ENCODE data around the gene DUSP28.

Gene DUSP28

GRCh38 chr2:240527153-240527750 is 32.9 kb upstream of the DUSP28 start:
- no peak for DNase-seq (ENCODE audit: low spot score)
- TF ChIP-seq CTCF (IDR thresholded peaks at IDR 0.05; ENCODE audit: borderline replicate concordance, control extremely low read depth, extremely low read depth, insufficient read depth, missing control alignments), result no peak
- in situ Hi-C loops (cut with MboI; ENCODE audit: low sequenced_read_pairs, unreplicated experiment), result no loop called here

DNA sequence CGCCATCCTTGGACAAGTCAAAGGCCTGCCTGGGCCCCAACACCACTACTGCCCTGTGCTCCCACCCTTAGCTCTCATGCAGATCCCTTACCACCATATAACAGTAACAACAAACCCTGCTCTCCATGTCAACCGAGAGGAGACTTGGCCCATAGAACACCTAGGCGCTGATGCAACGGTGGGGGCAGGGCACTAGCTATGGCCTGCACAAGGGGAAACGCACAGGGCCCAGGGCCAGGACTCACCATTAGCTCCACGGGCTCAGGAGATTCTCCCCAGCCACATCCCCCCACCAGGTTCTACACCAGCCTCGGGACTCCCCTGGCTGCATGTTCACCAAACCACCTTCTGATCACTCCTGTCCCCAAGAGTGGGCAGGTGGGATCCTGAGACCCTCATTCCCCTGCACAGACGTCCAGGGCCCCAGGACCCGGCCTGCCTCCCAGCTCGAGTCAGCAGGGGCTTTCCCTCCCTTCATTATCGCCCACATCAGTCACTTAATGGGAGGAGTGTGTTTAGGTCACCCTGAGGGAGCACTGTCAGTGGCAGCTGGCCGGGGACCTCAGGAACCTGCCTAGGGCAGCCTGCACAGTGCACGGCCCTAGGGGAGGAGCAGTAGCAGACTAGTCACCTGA is 31.6 kb upstream of the DUSP28 start:
- no peak for TF ChIP-seq CTCF (IDR thresholded peaks at IDR 0.05; ENCODE audit: borderline replicate concordance, control extremely low read depth, extremely low read depth, insufficient read depth, missing control alignments)
- peak; percentile 22 for DNase-seq (ENCODE audit: low spot score)
- in situ Hi-C loops (cut with MboI; ENCODE audit: low sequenced_read_pairs, unreplicated experiment), result no loop called here

DNA sequence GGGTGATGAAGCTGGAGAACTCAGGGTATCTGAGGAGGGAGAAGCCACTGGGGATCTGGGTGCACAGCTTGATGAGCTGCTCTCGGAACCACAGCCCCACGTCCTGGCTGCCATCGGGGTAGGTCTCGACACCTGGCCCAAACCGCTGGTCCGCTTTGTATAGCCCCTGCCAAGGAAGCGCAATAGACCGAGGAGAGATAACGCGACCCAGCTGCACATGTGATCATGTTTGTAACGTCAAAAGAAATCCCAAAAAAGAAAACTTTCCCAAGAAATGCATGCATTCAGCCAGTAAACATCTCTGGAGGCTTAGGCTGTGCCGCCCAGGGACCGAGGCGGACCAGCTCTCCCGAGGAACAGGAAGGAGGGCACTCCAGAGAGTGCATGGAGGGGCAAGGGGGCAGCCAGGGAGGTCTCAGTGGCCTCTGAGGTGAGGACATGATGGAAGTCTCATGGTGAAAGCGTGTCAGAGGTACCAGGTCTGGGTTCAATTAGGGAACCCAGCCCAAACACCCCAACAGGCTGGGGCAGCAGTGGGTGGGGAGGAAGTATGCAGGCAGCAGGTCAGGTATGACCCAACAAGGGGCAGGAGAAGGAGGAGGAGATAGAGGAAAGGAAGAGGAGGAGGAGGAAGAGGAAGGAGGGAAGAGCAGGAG is 30.7 kb upstream of the DUSP28 start:
- no peak for TF ChIP-seq CTCF (IDR thresholded peaks at IDR 0.05; ENCODE audit: borderline replicate concordance, control extremely low read depth, extremely low read depth, insufficient read depth, missing control alignments)
- no peak for DNase-seq (ENCODE audit: low spot score)
- in situ Hi-C loops (cut with MboI; ENCODE audit: low sequenced_read_pairs, unreplicated experiment), result no loop called here

DNA sequence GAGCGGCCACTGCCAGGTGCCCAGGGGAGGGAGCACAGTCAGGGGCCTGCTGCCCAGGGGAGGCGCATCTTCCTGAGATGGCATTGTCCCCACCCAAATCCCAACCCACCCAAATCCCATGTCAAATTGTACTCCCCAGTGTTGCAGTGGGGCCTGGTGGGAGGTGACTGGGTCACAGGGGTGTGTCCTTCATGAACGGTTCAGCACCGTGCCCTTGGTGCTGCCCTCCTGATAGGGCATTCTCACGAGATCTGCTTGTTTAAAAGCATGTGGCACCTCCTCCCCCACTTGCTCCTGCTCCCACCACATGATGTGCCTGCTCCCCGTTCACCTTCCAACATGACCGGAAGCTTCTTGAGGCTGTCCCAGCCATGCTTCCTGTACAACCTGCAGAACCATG is 30.0 kb upstream of the DUSP28 start:
- in situ Hi-C loops (cut with MboI; ENCODE audit: low sequenced_read_pairs, unreplicated experiment), result no loop called here
- TF ChIP-seq CTCF (IDR thresholded peaks at IDR 0.05; ENCODE audit: borderline replicate concordance, control extremely low read depth, extremely low read depth, insufficient read depth, missing control alignments), result no peak
- no peak for DNase-seq (ENCODE audit: low spot score)

- TF ChIP-seq CTCF (IDR thresholded peaks at IDR 0.05; ENCODE audit: borderline replicate concordance, control extremely low read depth, extremely low read depth, insufficient read depth, missing control alignments), result no peak
- in situ Hi-C loops (cut with MboI; ENCODE audit: low sequenced_read_pairs, unreplicated experiment), result no loop called here
- no peak for DNase-seq (ENCODE audit: low spot score)
Measured at GRCh38 chr2:240531038-240531437, 29.1 kb upstream of the DUSP28 start.

GRCh38 chr2:240532031-240532775 is 28.0 kb upstream of the DUSP28 start:
- DNase-seq (ENCODE audit: low spot score), result no peak
- in situ Hi-C loops (cut with MboI; ENCODE audit: low sequenced_read_pairs, unreplicated experiment), result no loop called here
- TF ChIP-seq CTCF (IDR thresholded peaks at IDR 0.05; ENCODE audit: borderline replicate concordance, control extremely low read depth, extremely low read depth, insufficient read depth, missing control alignments), result no peak
